Right atrium auricular region (tissue), 2 donors: ENCODE measurements around the gene LCLAT1. TPM values are rescaled to one million over a fixed set of nuclear protein-coding genes. Genes with fewer than 3 reads are reported as not detected.

Experiments
- DNase-seq: peaks from one replicate; pipeline ENCODE4 v3.0.0-alpha.2; 2019; ENCODE audit warnings: low spot score
- H3K27ac ChIP-seq, 2 donors: fragments of 200-600 bp; sonication (generic); 1 replicate in 1 of 2; 2 replicates in 1 of 2; pipeline ENCODE4 v1.5.1; 2016 to 2019
- H3K27me3 ChIP-seq, 2 donors: fragments of 200-600 bp; sonication (generic); one replicate each; pipeline versions ENCODE4 v1.5.1 to v1.6.0; 2017 to 2019
- H3K36me3 ChIP-seq: fragments of 200-600 bp; sonication (generic); one replicate; pipeline ENCODE4 v1.5.1; 2016
- H3K4me1 ChIP-seq, 2 donors: fragments of 200-600 bp; sonication (generic); one replicate each; pipeline versions ENCODE4 v1.5.1 to v1.6.0; 2017 to 2019
- H3K4me3 ChIP-seq, 2 donors: fragments of 200-600 bp; sonication (generic); 1 replicate in 1 of 2; 2 replicates in 1 of 2; pipeline ENCODE4 v1.5.1; 2017 to 2019; ENCODE audit warnings: mild to moderate bottlenecking in 1 of 2, moderate library complexity in 1 of 2
- H3K9me3 ChIP-seq, 2 donors: fragments of 200-600 bp; sonication (generic); one replicate each; pipeline ENCODE4 v1.5.1; 2019
- total RNA-seq, 2 donors: library from RNA; depleted of rRNA; stranded (reverse); fragments of >200 nt; gene quantifications; one replicate each; pipeline ENCODE4 v1.1.0, GENCODE V29; 2016
- TF ChIP-seq, protein P1 (sequence below), 2 donors: fragments of 200-600 bp; sonication (generic); IDR thresholded peaks; one replicate each; pipeline ENCODE4 v1.5.1; 2019; ENCODE audit warnings: antibody characterized with exemption in 2 of 2

Gene LCLAT1
- total RNA-seq, 2 donors from 2014 or later = 13.2 to 14.3 TPM

DNA sequence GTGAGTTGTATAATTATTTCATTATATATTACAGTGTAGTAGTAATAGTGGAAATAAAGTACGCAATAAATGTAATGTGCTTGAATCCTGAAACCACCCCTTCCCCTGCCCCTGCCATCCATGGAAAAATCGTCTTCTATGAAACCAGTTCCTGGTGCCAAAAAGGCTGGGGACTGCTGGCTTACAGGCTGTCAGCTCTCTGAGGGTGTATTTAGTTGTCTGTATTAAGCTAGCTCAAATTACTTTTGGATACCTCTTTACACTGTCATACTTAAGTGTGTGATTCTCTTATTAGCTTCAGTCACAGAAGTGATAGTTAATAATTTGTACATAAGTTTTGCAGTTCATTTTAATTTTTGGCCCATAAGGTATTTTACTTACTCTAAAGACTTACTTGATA is 29.6 kb downstream of the LCLAT1 start:
- Histone ChIP-seq H3K4me3 (no peak overlapping the region), H3K9me3 (no peaks in the 10 kb centered on the region), H3K36me3 (no peaks in the 10 kb centered on the region), H3K27ac (no peak overlapping the region), H3K27me3 (no peaks in the 10 kb centered on the region), H3K4me1 (peaks cover 0 to 11% of the 10 kb centered on the region in 2 donors)
- TF ChIP-seq, protein P1, sequence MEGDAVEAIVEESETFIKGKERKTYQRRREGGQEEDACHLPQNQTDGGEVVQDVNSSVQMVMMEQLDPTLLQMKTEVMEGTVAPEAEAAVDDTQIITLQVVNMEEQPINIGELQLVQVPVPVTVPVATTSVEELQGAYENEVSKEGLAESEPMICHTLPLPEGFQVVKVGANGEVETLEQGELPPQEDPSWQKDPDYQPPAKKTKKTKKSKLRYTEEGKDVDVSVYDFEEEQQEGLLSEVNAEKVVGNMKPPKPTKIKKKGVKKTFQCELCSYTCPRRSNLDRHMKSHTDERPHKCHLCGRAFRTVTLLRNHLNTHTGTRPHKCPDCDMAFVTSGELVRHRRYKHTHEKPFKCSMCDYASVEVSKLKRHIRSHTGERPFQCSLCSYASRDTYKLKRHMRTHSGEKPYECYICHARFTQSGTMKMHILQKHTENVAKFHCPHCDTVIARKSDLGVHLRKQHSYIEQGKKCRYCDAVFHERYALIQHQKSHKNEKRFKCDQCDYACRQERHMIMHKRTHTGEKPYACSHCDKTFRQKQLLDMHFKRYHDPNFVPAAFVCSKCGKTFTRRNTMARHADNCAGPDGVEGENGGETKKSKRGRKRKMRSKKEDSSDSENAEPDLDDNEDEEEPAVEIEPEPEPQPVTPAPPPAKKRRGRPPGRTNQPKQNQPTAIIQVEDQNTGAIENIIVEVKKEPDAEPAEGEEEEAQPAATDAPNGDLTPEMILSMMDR (IDR thresholded peaks at IDR 0.05) = no peak
- DNase-seq = no peak

DNA sequence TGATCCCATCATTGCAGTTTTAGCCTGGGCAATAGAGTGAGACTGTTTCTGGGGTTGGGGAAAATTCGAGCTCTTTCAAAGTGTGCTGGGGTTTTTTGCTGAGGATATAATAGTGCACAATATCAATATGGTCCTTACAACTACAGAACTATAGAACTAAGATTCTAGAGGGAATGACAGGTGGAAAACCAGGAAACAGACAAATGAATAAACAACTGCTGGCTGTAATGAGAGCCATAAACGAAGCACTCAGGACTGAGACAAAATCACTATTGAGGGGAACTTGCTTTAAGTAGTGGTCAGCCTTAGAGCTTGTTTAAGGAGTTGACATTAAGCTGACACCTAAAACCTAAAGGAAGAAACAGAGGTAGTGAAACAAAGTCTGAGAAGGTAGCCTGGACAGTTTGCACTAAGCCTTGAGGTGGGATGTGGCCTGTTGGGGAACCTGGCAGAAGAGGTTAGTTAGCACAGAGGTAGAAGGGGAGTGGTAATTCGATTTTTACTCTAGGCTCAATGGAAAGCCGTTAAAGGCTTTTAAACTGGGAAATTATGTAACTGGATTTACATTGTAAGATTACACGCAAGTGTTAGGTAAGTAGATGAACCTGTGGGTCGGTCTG is 33.8 kb downstream of the LCLAT1 start:
- Histone ChIP-seq H3K4me3 (no peak overlapping the region), H3K27me3 (no peaks in the 10 kb centered on the region), H3K9me3 (no peaks in the 10 kb centered on the region), H3K36me3 (no peaks in the 10 kb centered on the region), H3K4me1 (peaks cover 0 to 14% of the 10 kb centered on the region in 2 donors), H3K27ac (no peak overlapping the region)
- TF ChIP-seq, protein P1 (IDR thresholded peaks at IDR 0.05) = no peak
- no peak for DNase-seq

DNA sequence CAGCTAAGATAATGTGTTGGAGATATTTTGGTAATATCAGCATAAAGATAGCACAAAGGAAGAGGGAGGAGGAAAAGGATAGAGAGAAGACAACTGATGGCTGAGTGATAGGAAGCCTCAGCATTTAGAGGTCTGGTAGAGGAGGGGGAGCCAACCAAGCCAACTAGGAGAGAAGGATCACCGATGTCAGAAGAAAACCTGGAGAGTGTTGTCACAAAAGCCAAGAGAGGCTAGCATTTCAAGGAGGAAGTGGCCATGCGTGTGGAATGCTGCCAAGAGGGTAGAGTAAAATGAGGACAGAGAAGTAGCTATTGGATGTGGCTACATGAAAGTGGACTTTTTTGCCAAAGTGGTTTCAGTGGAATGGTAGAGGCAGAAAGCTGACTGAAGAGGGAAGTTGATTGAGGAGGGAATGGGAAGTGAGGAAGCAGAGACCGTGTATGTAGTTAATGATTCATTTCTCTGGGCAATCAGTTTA is 34.3 kb downstream of the LCLAT1 start:
- TF ChIP-seq, protein P1 (IDR thresholded peaks at IDR 0.05) = no peak
- no peak overlapping the region for H3K27ac ChIP-seq
- no peak for DNase-seq

GRCh38 chr2:30482011-30482410 is 35.0 kb downstream of the LCLAT1 start:
- Histone ChIP-seq H3K4me3 (no peak overlapping the region), H3K27ac (no peak overlapping the region), H3K36me3 (no peaks in the 10 kb centered on the region), H3K4me1 (peaks cover 0 to 14% of the 10 kb centered on the region in 2 donors), H3K9me3 (no peaks in the 10 kb centered on the region), H3K27me3 (no peaks in the 10 kb centered on the region)
- DNase-seq = no peak
- TF ChIP-seq, protein P1 (IDR thresholded peaks at IDR 0.05) = no peak

More for the DNA sequence above, 34.3 kb downstream of the LCLAT1 start:
- H3K4me3 ChIP-seq = no peak overlapping the region
- peaks cover 0 to 14% of the 10 kb centered on the region in 2 donors for H3K4me1 ChIP-seq
- H3K27me3 ChIP-seq = no peaks in the 10 kb centered on the region
- no peaks in the 10 kb centered on the region for H3K36me3 ChIP-seq
- no peaks in the 10 kb centered on the region for H3K9me3 ChIP-seq

DNA sequence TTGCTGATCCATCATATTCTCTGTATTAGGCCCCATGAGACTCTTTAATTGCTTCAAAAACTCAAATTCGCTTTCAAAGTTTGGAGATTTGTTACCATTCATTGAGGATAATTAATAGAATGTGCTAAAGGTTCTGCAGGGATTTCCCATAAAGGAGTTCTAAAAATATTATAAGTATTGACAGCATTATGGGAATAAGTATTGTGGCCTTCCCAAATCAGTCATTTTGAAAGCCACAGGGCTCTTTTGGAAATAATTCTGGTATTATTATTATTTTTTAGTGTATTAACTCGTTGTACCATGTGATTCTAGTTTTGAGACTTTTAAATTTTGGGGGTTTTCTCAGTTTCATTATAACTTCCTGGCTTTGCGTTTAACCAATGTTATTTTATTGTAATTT is 37.1 kb downstream of the LCLAT1 start:
- no peak overlapping the region for H3K27ac ChIP-seq
- no peak for DNase-seq
- H3K4me1 ChIP-seq = peaks cover 0 to 14% of the 10 kb centered on the region in 2 donors
- no peaks in the 10 kb centered on the region for H3K9me3 ChIP-seq
- no peaks in the 10 kb centered on the region for H3K36me3 ChIP-seq
- no peak overlapping the region for H3K4me3 ChIP-seq
- no peaks in the 10 kb centered on the region for H3K27me3 ChIP-seq
- TF ChIP-seq, protein P1 (IDR thresholded peaks at IDR 0.05) = no peak

GRCh38 chr2:30484995-30485394 is 37.9 kb downstream of the LCLAT1 start:
- TF ChIP-seq, protein P1 (IDR thresholded peaks at IDR 0.05) = no peak
- no peak for DNase-seq
- no peak overlapping the region for H3K4me3 ChIP-seq
- peaks cover 0 to 14% of the 10 kb centered on the region in 2 donors for H3K4me1 ChIP-seq
- no peaks in the 10 kb centered on the region for H3K36me3 ChIP-seq
- H3K9me3 ChIP-seq = no peaks in the 10 kb centered on the region
- H3K27ac ChIP-seq = no peak overlapping the region
- no peaks in the 10 kb centered on the region for H3K27me3 ChIP-seq
